DMS 273 (cell line): ENCODE data around the gene GOSR1.
"Not testable (repeated sequence)": the region's sequence is repeated elsewhere in the genome, so short reads cannot be mapped to it uniquely, and the experiment has no call there.

ENCODE experiments used
- DNase-seq: peaks from one replicate; lab custom pipeline; 2025; ENCODE audit not compliant: unreplicated experiment; lab: John Stamatoyannopoulos, UW

Gene GOSR1

GRCh38 chr17:30573603-30574175 lies 96.5 kb downstream of the GOSR1 start:
- DNase-seq: no peak

GRCh38 chr17:30574309-30574708 lies 97.1 kb downstream of the GOSR1 start:
- DNase-seq: not testable (repeated sequence)

- DNase-seq: not testable (repeated sequence)
These were observed 97.6 kb downstream of the GOSR1 start for GRCh38 chr17:30574806-30575205.

- DNase-seq: not testable (repeated sequence)
These were observed 98.6 kb downstream of the GOSR1 start for GRCh38 chr17:30575648-30576325.

GRCh38 chr17:30576326-30576861 lies 99.2 kb downstream of the GOSR1 start:
- DNase-seq: no peak
